ENCODE data around the gene SDCCAG8. TPM values are rescaled to one million over a fixed set of nuclear protein-coding genes. Genes with fewer than 3 reads are reported as not detected.

SDCCAG8 gene
- total and polyA plus RNA-seq, 2 donors from 2014 or later, result 29.6 to 53.2 TPM

GRCh38 chr1:243432136-243432535 lies 176.3 kb downstream of the SDCCAG8 start:
- no peaks in the 10 kb centered on the region for H3K9me3 ChIP-seq (ENCODE audit: control insufficient read depth in 2 of 3, insufficient read depth in 1 of 3, low read length in 3 of 3)
- DNase-seq, result no peak
- no peak for FAIRE-seq
- H3K9ac ChIP-seq (ENCODE audit: low read length in 3 of 3), result no peak overlapping the region
- H3K27ac ChIP-seq (ENCODE audit: low read depth in 2 of 2, low read length in 2 of 2), result no peak overlapping the region
- intact Hi-C loops (cut with DNase I), result no loop called here
- no peaks in the 10 kb centered on the region for H3K4me1 ChIP-seq (ENCODE audit: control insufficient read depth in 2 of 3, insufficient read depth in 2 of 3, low read depth in 1 of 3, low read length in 3 of 3)
- H3K4me3 ChIP-seq (ENCODE audit: low read length in 3 of 3), result no peak overlapping the region
- peaks cover 0 to 9% (median 5%) of the 10 kb centered on the region in 3 donors for H3K36me3 ChIP-seq (ENCODE audit: control insufficient read depth in 2 of 3, insufficient read depth in 3 of 3, low read length in 3 of 3)
- TF ChIP-seq CTCF (IDR thresholded peaks at IDR 0.05; ENCODE audit: borderline replicate concordance, extremely low read depth, insufficient read depth), result no peak
- H3K27me3 ChIP-seq (ENCODE audit: control insufficient read depth, insufficient read depth, low read length), result no peaks in the 10 kb centered on the region

DNA sequence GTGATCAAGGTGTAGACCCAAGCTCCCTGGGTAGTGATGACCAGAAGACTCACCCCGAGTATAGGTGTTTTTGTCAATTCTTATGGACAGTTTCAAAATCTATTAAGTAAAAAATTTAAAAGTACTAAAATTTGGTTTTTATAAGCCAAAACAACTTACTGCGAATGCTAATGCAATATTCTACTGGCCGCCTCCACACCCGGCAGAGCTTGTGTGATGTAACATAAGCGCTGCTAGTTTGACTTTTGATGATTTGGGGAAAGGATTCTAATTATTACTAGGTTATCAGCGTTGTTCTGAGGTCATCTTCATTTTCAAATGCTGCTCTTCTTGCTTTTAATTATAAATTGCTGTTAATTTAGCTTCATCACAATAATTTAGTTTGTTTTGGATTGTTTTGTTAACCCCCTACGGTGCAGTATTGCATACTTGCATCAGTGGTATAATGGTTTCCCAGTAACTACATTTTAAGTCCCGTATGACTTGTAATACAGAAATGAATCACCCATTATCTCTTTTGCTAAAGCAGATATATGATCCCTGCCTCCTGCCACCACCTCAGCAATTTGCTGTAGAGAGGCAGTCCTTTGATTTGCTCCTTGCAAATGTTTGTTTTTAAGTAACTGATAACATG lies 178.0 kb downstream of the SDCCAG8 start:
- H3K36me3 ChIP-seq (ENCODE audit: control insufficient read depth in 2 of 3, insufficient read depth in 3 of 3, low read length in 3 of 3), result peaks cover 0 to 1% (median 0%) of the 10 kb centered on the region in 3 donors
- H3K9me3 ChIP-seq (ENCODE audit: control insufficient read depth in 2 of 3, insufficient read depth in 1 of 3, low read length in 3 of 3), result no peaks in the 10 kb centered on the region
- H3K9ac ChIP-seq (ENCODE audit: low read length in 3 of 3), result no peak overlapping the region
- H3K27me3 ChIP-seq (ENCODE audit: control insufficient read depth, insufficient read depth, low read length), result no peaks in the 10 kb centered on the region
- no peak overlapping the region for H3K27ac ChIP-seq (ENCODE audit: low read depth in 2 of 2, low read length in 2 of 2)
- no peak for DNase-seq
- no peak for TF ChIP-seq CTCF (IDR thresholded peaks at IDR 0.05; ENCODE audit: borderline replicate concordance, extremely low read depth, insufficient read depth)
- intact Hi-C loops (cut with DNase I), result no loop called here
- H3K4me1 ChIP-seq (ENCODE audit: control insufficient read depth in 2 of 3, insufficient read depth in 2 of 3, low read depth in 1 of 3, low read length in 3 of 3), result no peaks in the 10 kb centered on the region
- no peak overlapping the region for H3K4me3 ChIP-seq (ENCODE audit: low read length in 3 of 3)
- FAIRE-seq, result no peak

- intact Hi-C loops (cut with DNase I), result no loop called here
- Histone ChIP-seq H3K4me3 (ENCODE audit: low read length in 3 of 3) (no peak overlapping the region), H3K27ac (ENCODE audit: low read depth in 2 of 2, low read length in 2 of 2) (no peak overlapping the region), H3K9ac (ENCODE audit: low read length in 3 of 3) (no peak overlapping the region), H3K36me3 (ENCODE audit: control insufficient read depth in 2 of 3, insufficient read depth in 3 of 3, low read length in 3 of 3) (no peaks in the 10 kb centered on the region), H3K27me3 (ENCODE audit: control insufficient read depth, insufficient read depth, low read length) (no peaks in the 10 kb centered on the region), H3K9me3 (ENCODE audit: control insufficient read depth in 2 of 3, insufficient read depth in 1 of 3, low read length in 3 of 3) (no peaks in the 10 kb centered on the region), H3K4me1 (ENCODE audit: control insufficient read depth in 2 of 3, insufficient read depth in 2 of 3, low read depth in 1 of 3, low read length in 3 of 3) (no peaks in the 10 kb centered on the region)
- no peak for DNase-seq
- TF ChIP-seq CTCF (IDR thresholded peaks at IDR 0.05; ENCODE audit: borderline replicate concordance, extremely low read depth, insufficient read depth), result no peak
- no peak for FAIRE-seq
Observed at GRCh38 chr1:243434594-243434993, 178.8 kb downstream of the SDCCAG8 start.

DNA sequence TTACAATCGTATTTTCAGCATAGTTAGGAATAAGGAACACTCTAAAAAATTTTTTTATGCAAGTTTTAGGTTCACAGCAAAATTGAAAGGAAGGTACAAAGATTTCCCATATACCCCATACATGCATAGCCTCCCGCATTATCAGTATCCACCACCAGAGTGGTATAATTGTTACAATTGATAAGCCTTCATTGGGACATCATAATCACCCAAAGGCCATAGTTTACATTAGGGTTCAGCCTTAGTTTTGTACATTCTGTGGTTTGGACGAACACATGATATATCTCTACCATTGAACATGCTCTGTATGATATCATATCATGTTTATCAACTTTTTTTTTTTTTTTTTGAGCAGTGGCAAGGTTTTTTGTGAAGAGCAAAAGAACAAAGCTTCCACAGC lies 180.0 kb downstream of the SDCCAG8 start:
- FAIRE-seq (no peak), DNase-seq (no peak)
- no peak overlapping the region for H3K9ac ChIP-seq (ENCODE audit: low read length in 3 of 3)
- H3K4me1 ChIP-seq (ENCODE audit: control insufficient read depth in 2 of 3, insufficient read depth in 2 of 3, low read depth in 1 of 3, low read length in 3 of 3), result no peaks in the 10 kb centered on the region
- intact Hi-C loops (cut with DNase I), result no loop called here
- no peak for TF ChIP-seq CTCF (IDR thresholded peaks at IDR 0.05; ENCODE audit: borderline replicate concordance, extremely low read depth, insufficient read depth)
- no peak overlapping the region for H3K27ac ChIP-seq (ENCODE audit: low read depth in 2 of 2, low read length in 2 of 2)
- no peaks in the 10 kb centered on the region for H3K36me3 ChIP-seq (ENCODE audit: control insufficient read depth in 2 of 3, insufficient read depth in 3 of 3, low read length in 3 of 3)
- H3K27me3 ChIP-seq (ENCODE audit: control insufficient read depth, insufficient read depth, low read length), result no peaks in the 10 kb centered on the region
- no peaks in the 10 kb centered on the region for H3K9me3 ChIP-seq (ENCODE audit: control insufficient read depth in 2 of 3, insufficient read depth in 1 of 3, low read length in 3 of 3)
- no peak overlapping the region for H3K4me3 ChIP-seq (ENCODE audit: low read length in 3 of 3)

Measured in kidney (tissue), 14 donors.